ENCODE results near the gene PCNX2. TPM values are rescaled to one million over a fixed set of nuclear protein-coding genes. Genes with fewer than 3 reads are reported as not detected.

PCNX2 gene
- total and polyA plus RNA-seq, 11 donors: 0.27 to 5.3 (median 1.9) TPM

DNA sequence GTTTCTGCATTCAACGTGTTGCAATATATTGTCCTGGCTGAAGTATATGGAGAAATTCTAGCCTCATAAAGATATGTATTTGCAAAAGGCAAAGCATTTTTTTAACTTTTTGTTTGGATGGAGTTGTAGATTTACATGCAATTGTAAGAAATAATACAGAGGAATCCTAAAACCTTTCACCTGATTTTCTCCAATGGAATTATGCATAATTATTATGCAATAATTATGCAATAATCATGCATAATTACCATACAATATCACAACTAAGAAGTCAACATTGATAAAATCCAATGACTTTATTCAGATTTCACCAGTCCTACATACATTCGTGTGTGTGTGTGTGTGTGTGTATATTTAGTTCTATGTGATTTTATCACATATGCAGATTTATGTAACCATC lies 24.5 kb upstream of the PCNX2 start:
- TF ChIP-seq, protein P1, sequence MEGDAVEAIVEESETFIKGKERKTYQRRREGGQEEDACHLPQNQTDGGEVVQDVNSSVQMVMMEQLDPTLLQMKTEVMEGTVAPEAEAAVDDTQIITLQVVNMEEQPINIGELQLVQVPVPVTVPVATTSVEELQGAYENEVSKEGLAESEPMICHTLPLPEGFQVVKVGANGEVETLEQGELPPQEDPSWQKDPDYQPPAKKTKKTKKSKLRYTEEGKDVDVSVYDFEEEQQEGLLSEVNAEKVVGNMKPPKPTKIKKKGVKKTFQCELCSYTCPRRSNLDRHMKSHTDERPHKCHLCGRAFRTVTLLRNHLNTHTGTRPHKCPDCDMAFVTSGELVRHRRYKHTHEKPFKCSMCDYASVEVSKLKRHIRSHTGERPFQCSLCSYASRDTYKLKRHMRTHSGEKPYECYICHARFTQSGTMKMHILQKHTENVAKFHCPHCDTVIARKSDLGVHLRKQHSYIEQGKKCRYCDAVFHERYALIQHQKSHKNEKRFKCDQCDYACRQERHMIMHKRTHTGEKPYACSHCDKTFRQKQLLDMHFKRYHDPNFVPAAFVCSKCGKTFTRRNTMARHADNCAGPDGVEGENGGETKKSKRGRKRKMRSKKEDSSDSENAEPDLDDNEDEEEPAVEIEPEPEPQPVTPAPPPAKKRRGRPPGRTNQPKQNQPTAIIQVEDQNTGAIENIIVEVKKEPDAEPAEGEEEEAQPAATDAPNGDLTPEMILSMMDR (IDR thresholded peaks at IDR 0.05): no peak
- no peak for TF ChIP-seq POLR2A (IDR thresholded peaks at IDR 0.05)
- WGBS, 4 donors: 75 to 84% (median 78%) methylated on average over 2 of the region's 2 CpGs
- intact Hi-C loops (cut with DNase I): no loop called here

DNA sequence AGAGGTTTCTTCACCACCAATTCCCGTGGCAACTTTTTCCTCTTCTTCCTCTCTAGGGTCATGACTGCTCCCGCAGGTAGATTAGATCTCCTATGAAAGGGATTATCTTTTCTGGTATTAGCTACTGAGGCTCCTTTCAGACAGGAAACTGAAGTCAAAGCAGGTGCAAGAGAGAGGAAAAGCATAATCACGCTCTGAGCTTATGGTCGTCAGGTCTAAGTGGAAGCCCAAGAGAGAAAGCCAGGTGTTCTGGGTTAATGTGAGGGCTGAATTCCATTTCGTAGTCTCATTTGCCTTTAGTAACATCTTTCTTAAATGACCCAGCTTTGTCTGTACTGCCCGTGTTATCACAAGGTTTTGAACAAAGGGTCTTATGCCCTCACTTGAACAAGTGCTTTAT lies 23.7 kb upstream of the PCNX2 start:
- Histone ChIP-seq H3K9me3 (no peaks in the 10 kb centered on the region), H3K4me3 (no peak overlapping the region), H3K27me3 (peaks cover 0 to 6% (median 0%) of the 10 kb centered on the region in 9 donors), H3K36me3 (no peaks in the 10 kb centered on the region), H3K27ac (no peak overlapping the region), H3K4me1 (no peaks in the 10 kb centered on the region)
- 64 to 72% (median 69%) methylated on average over 6 of the region's 6 CpGs for WGBS, 4 donors
- ATAC-seq (no peak), DNase-seq (no peak)
- no peak for TF ChIP-seq POLR2A (IDR thresholded peaks at IDR 0.05)
- TF ChIP-seq, protein P1 (IDR thresholded peaks at IDR 0.05): no peak
- intact Hi-C loops (cut with DNase I): no loop called here

More for the DNA sequence above, 24.5 kb upstream of the PCNX2 start:
- Histone ChIP-seq H3K27ac (no peak overlapping the region), H3K36me3 (no peaks in the 10 kb centered on the region), H3K27me3 (peaks cover 0 to 4% (median 0%) of the 10 kb centered on the region in 9 donors), H3K4me1 (no peaks in the 10 kb centered on the region), H3K4me3 (no peak overlapping the region), H3K9me3 (no peaks in the 10 kb centered on the region)
- ATAC-seq (no peak), DNase-seq (no peak)

DNA sequence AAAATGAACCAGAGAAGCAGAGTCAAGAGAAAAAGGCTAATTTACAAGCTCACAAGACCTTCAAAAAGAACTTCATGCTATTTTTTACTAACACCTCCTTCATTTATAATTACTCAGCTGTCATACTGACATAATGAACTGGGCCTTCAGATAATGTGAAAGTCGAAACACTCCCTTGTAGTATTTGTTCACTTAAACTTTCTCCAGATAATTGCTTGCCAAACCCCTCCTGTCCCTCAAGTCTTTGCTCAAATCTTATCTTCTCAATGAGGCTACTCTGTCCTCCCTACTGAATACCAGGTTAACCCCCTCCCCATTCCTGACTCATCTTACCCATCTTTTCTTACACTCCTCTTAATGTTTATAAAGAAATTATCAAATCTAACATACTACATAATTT lies 20.9 kb upstream of the PCNX2 start:
- no peaks in the 10 kb centered on the region for H3K36me3 ChIP-seq
- H3K27me3 ChIP-seq: peaks cover 0 to 11% (median 0%) of the 10 kb centered on the region in 9 donors
- DNase-seq: no peak
- no peak overlapping the region for H3K27ac ChIP-seq
- intact Hi-C loops (cut with DNase I): loop anchor here in 1 of 10 donors (2.0 kb wide), 1 partner anchor 20 kb away; no protein-coding TSS in a partner anchor
- H3K4me1 ChIP-seq: no peaks in the 10 kb centered on the region
- H3K9me3 ChIP-seq: no peaks in the 10 kb centered on the region
- no peak for ATAC-seq
- TF ChIP-seq POLR2A (IDR thresholded peaks at IDR 0.05): no peak
- TF ChIP-seq, protein P1 (IDR thresholded peaks at IDR 0.05): no peak
- no peak overlapping the region for H3K4me3 ChIP-seq
- 48 to 62% (median 58%) methylated on average over 1 of the region's 1 CpG for WGBS, 4 donors

GRCh38 chr1:233315718-233316301 lies 20.3 kb upstream of the PCNX2 start:
- H3K27ac ChIP-seq: no peak overlapping the region
- TF ChIP-seq, protein P1 (IDR thresholded peaks at IDR 0.05): no peak
- no peak for TF ChIP-seq POLR2A (IDR thresholded peaks at IDR 0.05)
- 75 to 81% (median 77%) methylated on average over 1 of the region's 1 CpG for WGBS, 4 donors
- H3K36me3 ChIP-seq: no peaks in the 10 kb centered on the region
- no peaks in the 10 kb centered on the region for H3K4me1 ChIP-seq
- intact Hi-C loops (cut with DNase I): loop anchor here in 1 of 10 donors (2.0 kb wide), 1 partner anchor 19 kb away; no protein-coding TSS in a partner anchor
- no peak overlapping the region for H3K4me3 ChIP-seq
- no peak for DNase-seq
- H3K27me3 ChIP-seq: peaks cover 0 to 11% (median 0%) of the 10 kb centered on the region in 9 donors
- H3K9me3 ChIP-seq: no peaks in the 10 kb centered on the region
- ATAC-seq: no peak

All from heart left ventricle (tissue), 16 donors.